Activated T-cell treated with anti-CD3 and anti-CD28 coated beads, Interleukin-2, amount 50 U/mL, for 24 hours (primary cell): Measurements from ENCODE around the gene DNAJC4.

Source experiments
- DNase-seq: peaks from one replicate; pipeline ENCODE4 v3.0.0-alpha.2; 2020
- H3K27ac Mint-ChIP-seq: 2 replicates; pipeline ENCODE4 v1.8.0; 2020; ENCODE audit warnings: mild to moderate bottlenecking, mixed read lengths
- H3K27me3 Mint-ChIP-seq: 2 replicates; pipeline ENCODE4 v1.8.0; 2020; ENCODE audit warnings: mixed read lengths
- H3K36me3 Mint-ChIP-seq: 2 replicates; pipeline ENCODE4 v1.8.0; 2020; ENCODE audit warnings: low read depth, mixed read lengths
- H3K4me1 Mint-ChIP-seq: 2 replicates; pipeline ENCODE4 v1.8.0; 2020; ENCODE audit warnings: low read depth, mixed read lengths
- H3K4me3 Mint-ChIP-seq: 2 replicates; pipeline ENCODE4 v1.8.0; 2020; ENCODE audit warnings: mild to moderate bottlenecking, moderate library complexity, mixed read lengths
- H3K9me3 Mint-ChIP-seq: 2 replicates; pipeline ENCODE4 v1.8.0; 2020; ENCODE audit warnings: mixed read lengths

Gene DNAJC4, protein sequence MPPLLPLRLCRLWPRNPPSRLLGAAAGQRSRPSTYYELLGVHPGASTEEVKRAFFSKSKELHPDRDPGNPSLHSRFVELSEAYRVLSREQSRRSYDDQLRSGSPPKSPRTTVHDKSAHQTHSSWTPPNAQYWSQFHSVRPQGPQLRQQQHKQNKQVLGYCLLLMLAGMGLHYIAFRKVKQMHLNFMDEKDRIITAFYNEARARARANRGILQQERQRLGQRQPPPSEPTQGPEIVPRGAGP

DNA sequence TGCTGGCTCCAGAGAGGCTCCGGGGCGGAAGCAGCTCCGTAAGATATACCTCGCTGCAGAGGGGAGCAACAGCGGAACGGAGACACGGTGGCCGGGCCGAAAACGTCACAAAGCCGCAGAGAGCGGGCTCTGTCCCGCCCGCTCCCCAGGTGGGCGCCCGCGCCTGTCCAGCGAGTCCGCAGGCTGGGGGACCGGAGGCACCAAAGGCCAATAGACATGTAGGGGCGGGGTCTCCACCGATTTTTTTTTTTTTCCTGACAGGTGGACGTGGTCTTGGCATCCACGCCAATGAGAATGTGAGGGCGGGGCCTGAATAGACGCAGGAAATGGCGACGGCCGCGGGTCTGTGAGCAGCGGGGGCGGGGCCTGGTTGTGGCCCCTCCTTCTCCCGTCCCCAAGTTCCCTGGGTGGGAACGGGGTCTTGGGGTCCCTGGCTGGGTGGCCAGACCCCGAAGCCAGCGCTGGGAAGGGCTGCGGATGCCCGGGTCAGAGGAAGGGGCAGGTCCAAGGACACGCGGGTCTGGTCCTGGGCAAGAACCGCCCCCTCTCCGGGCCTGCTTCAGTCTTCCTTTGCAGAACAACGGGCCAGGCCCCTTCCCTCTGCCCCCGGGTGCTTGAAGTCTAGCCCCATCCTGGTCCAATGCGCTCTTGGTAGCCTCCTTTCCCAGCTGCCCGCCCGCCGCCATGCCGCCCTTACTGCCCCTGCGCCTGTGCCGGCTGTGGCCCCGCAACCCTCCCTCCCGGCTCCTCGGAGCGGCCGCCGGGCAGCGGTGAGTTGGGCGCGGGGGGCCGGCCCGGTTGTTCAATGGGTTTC is at the start of gene DNAJC4:
Gene DNAJC4 (plus strand): TSS at position 378 of the 814 bp plus-strand sequence. CDS start 307 bp downstream, at position 685.
- peaks cover 52% of the 10 kb centered on the region for H3K4me1 Mint-ChIP-seq
- DNase-seq: peak; percentile 92
- H3K9me3 Mint-ChIP-seq: no peaks in the 10 kb centered on the region
- peaks cover 32% of the 10 kb centered on the region for H3K36me3 Mint-ChIP-seq
- H3K27ac Mint-ChIP-seq: peak within 1 kb of the TSS; percentile 89
- no peaks in the 10 kb centered on the region for H3K27me3 Mint-ChIP-seq
- peak within 1 kb of the TSS; percentile 80 for H3K4me3 Mint-ChIP-seq

DNA sequence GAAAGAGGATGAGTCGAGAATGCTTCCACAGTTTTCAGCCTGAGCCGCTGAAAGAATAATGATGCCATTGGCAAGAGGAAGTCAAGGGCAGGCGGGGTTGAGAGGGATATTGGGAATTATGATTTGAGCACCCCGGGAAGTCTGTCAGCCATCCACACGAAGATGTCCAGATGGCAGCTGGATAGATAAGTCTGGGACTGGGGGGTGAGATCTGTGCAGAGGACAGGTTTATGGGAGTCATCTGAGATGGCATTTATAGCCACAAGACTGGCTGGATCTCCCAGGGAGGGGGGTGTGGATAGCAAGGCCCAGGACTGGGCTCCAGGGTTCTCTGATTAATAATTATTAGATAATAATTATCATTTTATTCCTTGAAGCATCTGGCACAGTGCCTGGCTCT is 49.5 kb upstream of the DNAJC4 start:
- H3K27ac Mint-ChIP-seq: no peak overlapping the region
- H3K4me3 Mint-ChIP-seq: no peak overlapping the region
- no peak for DNase-seq
- no peaks in the 10 kb centered on the region for H3K27me3 Mint-ChIP-seq
- no peaks in the 10 kb centered on the region for H3K9me3 Mint-ChIP-seq
- peaks cover 34% of the 10 kb centered on the region for H3K36me3 Mint-ChIP-seq
- H3K4me1 Mint-ChIP-seq: peaks cover 56% of the 10 kb centered on the region

DNA sequence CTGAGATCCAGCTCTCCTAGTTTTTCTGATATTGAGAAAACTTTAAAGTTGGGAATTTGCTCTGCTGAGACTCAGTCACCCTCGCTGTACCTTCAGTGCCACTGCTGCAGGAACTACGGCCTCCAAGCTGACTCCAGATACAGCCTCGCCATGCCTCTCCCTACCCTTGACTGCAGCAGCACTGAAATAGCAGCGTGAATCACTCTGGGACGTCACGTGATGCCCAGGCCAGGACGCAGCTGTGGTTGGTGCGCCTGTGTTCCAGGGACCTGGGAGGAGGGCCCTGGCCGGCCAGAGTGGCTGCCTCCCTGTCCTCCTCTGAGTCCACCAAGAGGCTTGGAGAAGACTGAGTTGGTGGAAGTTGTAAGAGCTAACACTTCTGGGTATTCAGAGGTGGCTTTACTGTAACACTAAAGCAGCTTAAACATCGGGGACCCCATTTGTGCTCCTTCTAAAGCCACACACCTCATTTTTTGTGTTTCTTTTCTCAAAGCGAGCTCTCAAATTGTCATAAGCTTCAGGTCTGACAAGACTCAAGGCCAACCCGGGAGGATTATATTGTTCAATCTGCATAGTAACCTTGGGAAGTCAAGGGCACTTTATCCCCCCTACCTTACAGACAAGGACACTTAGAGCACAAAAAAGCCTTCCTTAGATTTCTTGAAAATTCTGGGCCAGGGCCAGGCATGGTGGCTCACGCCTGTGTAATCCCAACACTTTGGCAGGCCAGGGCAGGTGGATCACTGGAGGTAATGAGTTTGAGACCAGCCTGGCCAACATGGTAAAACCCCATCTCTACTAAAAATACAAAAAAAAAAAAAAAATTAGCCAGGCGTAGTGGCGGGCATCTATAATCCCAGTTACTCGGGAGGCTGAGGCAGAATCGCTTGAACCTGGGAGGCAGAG is 48.6 kb upstream of the DNAJC4 start:
- H3K4me3 Mint-ChIP-seq: peak overlapping the region; percentile 51
- H3K27ac Mint-ChIP-seq: peak overlapping the region; percentile 51

DNA sequence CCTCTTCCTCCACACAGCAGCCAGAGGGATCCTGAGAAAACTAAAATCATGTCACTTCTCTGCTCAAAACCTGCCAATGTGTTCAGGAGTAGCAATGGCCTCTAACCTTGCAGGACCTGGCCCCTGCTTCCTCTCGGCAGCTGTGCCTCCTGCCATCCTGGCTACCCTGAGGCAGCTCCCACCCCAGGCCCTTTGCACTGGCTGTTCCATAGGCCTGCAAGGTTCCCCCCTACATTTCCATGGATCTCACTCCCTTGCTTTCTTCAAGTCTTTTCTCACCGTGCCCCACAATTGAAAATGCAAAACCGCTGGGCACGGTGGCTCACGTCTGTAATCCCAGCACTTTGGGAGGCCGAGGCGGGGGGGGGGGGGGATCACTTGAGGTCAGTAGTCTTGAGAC is 46.5 kb upstream of the DNAJC4 start:
- Mint-ChIP-seq H3K9me3 (no peaks in the 10 kb centered on the region), H3K27me3 (no peaks in the 10 kb centered on the region), H3K36me3 (peaks cover 24% of the 10 kb centered on the region), H3K4me1 (peaks cover 44% of the 10 kb centered on the region), H3K4me3 (no peak overlapping the region), H3K27ac (peak overlapping the region; percentile 51)
- DNase-seq: no peak

More for the DNA sequence above, 48.6 kb upstream of the DNAJC4 start:
- H3K36me3 Mint-ChIP-seq: peaks cover 37% of the 10 kb centered on the region
- no peaks in the 10 kb centered on the region for H3K9me3 Mint-ChIP-seq
- H3K4me1 Mint-ChIP-seq: peaks cover 54% of the 10 kb centered on the region
- no peaks in the 10 kb centered on the region for H3K27me3 Mint-ChIP-seq
- DNase-seq: peak; percentile 61

DNA sequence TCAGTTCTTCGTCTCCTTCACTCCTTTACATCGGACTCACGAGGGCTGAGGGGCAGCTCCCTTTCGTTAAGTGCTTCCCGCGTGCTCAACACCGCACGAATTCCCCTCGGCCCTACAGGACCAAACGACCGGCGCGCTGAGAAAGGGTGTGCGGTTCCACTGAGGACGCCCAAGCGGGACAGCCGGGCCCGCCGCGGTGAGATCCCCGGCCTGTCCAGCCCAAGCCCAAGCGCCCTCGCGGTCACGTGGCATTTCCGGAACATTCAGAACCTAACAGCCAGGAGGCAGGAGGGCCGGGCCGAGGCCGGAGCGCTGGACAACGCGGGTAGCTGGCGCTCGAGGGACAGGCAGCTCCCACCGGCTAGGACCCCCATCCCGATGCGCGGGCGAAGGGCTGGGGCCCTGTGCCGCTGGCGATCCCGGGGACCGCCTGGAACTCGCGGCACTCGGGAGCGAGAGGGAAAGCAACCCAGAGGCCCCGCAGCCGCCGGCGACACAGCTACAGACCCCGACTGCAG is 45.1 kb upstream of the DNAJC4 start:
- Mint-ChIP-seq H3K27me3 (no peaks in the 10 kb centered on the region), H3K4me1 (peaks cover 50% of the 10 kb centered on the region), H3K36me3 (peaks cover 25% of the 10 kb centered on the region), H3K27ac (peak overlapping the region; percentile 99), H3K4me3 (no peak overlapping the region), H3K9me3 (no peaks in the 10 kb centered on the region)
- DNase-seq: no peak

DNA sequence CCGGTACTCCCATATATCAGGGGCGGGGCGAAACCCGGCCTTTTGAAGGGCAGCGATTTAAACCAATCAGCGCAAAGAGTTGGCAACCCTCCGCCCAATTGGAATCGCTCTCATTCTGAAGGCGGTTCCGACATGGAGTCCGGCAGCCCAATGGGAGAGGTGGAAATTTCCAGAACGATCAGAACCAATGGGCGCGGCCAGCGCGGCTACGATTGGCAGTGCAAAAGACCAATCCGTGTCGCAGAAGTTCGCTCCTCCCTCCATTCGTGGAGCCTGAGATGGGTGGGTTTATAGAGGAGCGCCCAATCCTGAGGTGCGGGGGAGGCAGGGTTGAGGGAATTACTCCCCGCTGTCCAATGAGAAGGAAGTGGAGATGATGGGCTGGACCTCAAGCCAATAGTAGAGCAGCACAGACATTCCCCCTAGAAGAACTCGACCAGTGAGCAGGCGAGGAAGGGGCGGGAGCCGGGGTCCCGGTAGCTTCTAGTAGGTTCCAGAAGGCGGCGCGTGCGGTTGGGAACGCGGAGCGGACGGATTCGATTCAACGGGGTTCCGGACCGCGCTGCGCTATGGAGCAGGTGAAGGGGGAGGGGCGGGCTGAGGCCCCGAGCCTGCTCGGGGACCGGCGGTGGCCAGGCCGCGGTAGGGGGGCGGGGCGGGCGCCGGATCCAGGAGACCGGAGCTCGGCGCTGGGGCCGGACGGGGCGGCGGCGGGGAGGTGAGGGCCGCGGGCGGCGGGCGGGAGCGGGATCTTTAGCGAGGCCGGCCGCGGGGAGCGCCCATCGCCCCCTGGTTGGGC is 44.5 kb upstream of the DNAJC4 start, which contains the start of gene STIP1:
Gene STIP1 (plus strand): TSS at position 479 of the 799 bp plus-strand sequence. CDS start 91 bp downstream, at position 570.
- peak; percentile 98 for DNase-seq
- H3K27ac Mint-ChIP-seq: peak within 1 kb of the TSS; percentile 99
- no peaks in the 10 kb centered on the region for H3K9me3 Mint-ChIP-seq
- H3K4me1 Mint-ChIP-seq: peaks cover 51% of the 10 kb centered on the region
- H3K36me3 Mint-ChIP-seq: peaks cover 31% of the 10 kb centered on the region
- H3K27me3 Mint-ChIP-seq: no peaks in the 10 kb centered on the region
- no peak within 1 kb of the TSS for H3K4me3 Mint-ChIP-seq

DNA sequence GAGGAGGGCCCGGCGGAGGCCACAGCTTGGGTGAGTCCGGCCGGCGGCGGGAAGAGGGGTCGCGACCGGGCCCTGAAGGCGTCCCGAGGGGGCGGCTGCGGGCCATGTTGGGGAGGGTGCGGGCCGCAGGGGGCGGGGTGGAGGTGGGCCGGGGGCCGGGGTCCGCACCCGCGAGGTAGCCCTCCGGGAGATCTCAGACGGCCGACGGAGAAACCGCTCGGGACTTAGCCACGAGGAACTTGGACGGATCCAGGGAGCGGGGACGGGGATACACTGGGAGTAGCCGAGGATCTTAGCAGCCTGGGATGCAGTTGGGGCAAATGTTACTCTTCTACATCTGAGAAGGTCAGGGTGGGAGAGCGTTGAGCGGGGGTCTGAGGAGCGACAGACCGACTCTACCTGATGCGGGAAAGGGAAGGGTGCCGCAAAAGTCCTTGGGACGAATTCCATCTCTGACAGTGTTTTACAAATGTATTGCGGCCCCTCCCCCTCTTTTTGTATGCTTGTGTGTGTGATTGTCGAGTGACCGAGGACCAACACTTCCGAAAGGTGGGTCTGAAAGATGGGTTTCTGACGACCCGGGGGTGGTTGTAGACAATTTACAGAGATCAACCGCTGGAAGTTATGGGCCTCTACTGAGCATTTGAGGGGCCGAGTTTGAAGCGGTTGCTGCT is 43.7 kb upstream of the DNAJC4 start:
- H3K27me3 Mint-ChIP-seq: no peaks in the 10 kb centered on the region
- DNase-seq: peak; percentile 68
- H3K4me3 Mint-ChIP-seq: no peak overlapping the region
- peaks cover 48% of the 10 kb centered on the region for H3K4me1 Mint-ChIP-seq
- peak overlapping the region; percentile 99 for H3K27ac Mint-ChIP-seq
- no peaks in the 10 kb centered on the region for H3K9me3 Mint-ChIP-seq
- H3K36me3 Mint-ChIP-seq: peaks cover 37% of the 10 kb centered on the region

DNA sequence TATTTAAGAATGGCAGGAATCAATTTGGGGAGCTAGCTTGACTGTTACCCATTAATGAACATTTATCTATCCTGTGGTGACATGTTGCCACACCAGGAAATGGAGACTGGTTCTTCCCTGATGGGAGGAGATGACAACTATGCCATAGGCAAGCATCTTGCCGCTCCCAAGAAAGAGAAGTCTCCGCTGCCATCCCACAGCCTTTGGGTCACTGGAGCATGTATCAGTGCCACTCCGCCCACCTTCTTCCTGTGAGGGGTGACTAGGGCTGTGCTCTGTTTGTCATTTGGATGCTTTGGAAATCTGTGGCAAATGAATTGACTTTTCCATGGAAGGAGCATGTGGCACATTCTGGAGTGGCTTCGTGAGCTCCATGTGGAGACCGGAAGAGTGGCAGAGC is 37.9 kb upstream of the DNAJC4 start:
- Mint-ChIP-seq H3K4me3 (no peak overlapping the region), H3K9me3 (no peaks in the 10 kb centered on the region), H3K4me1 (peaks cover 54% of the 10 kb centered on the region), H3K27me3 (no peaks in the 10 kb centered on the region), H3K27ac (peak overlapping the region; percentile 82), H3K36me3 (peaks cover 79% of the 10 kb centered on the region)
- no peak for DNase-seq

DNA sequence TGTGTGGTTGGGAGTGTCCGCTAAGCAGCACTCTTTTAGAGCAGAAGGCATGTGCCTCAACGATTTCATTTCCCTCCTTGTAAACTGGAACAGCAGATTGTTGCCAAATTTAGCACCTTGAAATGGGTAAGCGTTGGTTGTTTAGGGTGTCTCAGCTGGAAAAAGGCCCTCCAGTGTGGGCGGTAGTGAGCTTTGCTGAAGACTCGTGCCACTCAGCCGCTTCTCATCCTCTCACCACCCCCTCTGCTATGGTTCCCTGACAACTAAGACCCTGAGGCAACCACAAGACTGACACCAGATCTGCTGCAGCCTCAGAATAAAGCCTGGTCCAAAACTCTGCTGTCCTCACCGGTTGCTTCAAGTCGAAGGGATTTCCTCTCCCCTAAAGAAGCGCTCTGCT is 33.7 kb upstream of the DNAJC4 start:
- DNase-seq: no peak
- peaks cover 99% of the 10 kb centered on the region for H3K36me3 Mint-ChIP-seq
- H3K4me3 Mint-ChIP-seq: no peak overlapping the region
- H3K27ac Mint-ChIP-seq: peak overlapping the region; percentile 70
- no peaks in the 10 kb centered on the region for H3K9me3 Mint-ChIP-seq
- no peaks in the 10 kb centered on the region for H3K27me3 Mint-ChIP-seq
- peaks cover 31% of the 10 kb centered on the region for H3K4me1 Mint-ChIP-seq

DNA sequence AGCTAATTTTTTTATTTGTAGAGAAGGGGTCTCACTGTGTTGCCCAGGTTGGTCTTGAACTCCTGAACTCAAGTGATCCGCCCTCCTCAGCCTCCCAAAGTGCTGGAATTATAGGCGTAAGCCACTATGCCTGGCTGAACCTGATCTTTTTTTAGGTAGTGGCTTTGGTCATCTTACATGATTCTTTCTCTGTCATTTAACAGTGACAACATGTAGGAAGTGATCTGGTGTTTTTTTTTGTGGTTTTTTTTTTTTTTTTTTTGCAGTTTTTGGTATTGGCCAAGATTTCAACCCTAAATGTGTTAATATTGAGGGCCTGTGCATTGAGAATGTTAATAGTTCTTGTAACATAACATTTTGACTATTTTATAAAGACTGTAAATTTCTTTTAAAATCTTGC is 31.8 kb upstream of the DNAJC4 start:
- Mint-ChIP-seq H3K4me1 (peaks cover 29% of the 10 kb centered on the region), H3K27me3 (no peaks in the 10 kb centered on the region), H3K36me3 (peaks cover 99% of the 10 kb centered on the region), H3K27ac (no peak overlapping the region), H3K4me3 (no peak overlapping the region), H3K9me3 (no peaks in the 10 kb centered on the region)
- no peak for DNase-seq

DNA sequence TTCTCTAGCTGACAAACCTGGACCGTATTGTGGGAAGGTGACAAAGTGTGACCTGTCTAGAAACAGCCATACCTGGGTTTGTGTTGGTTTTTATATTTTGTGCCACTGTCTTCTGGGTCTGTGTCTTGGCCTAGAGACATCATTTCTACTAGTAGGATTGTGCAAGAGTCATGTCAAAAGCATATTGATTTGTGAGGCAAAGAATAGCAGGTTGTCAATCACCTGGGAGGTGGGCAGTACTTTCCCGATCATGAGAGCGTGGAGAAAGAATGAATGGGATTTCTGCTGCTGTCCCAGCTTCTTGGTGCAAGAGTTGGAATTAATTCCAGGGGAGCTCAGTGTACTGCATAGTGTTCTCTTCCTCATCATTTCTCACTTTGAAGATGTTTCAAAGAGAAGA is 28.8 kb upstream of the DNAJC4 start:
- Mint-ChIP-seq H3K9me3 (no peaks in the 10 kb centered on the region), H3K36me3 (peaks cover 99% of the 10 kb centered on the region), H3K4me1 (peaks cover 36% of the 10 kb centered on the region), H3K27me3 (no peaks in the 10 kb centered on the region), H3K27ac (peak overlapping the region; percentile 80), H3K4me3 (no peak overlapping the region)
- no peak for DNase-seq

DNA sequence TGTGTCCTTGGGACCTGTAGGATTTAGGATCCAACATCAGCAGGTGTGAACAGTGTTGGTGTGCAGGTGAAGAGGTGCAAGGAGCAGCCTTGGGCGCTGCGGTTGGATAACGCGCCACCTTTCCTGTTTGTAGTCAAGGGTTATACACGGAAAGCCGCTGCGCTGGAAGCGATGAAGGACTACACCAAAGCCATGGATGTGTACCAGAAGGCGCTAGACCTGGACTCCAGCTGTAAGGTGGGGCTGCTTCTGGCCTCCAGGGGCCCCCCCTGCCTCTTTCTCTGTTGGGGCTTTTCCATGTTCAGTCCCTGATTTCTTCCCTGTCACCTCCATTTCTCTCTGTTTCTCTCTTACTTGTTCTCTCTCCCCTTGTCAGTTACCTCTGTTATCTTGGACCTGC is 27.4 kb upstream of the DNAJC4 start:
- Mint-ChIP-seq H3K4me3 (no peak overlapping the region), H3K4me1 (peaks cover 38% of the 10 kb centered on the region), H3K36me3 (peaks cover 99% of the 10 kb centered on the region), H3K27ac (peak overlapping the region; percentile 23), H3K9me3 (no peaks in the 10 kb centered on the region), H3K27me3 (no peaks in the 10 kb centered on the region)
- no peak for DNase-seq

DNA sequence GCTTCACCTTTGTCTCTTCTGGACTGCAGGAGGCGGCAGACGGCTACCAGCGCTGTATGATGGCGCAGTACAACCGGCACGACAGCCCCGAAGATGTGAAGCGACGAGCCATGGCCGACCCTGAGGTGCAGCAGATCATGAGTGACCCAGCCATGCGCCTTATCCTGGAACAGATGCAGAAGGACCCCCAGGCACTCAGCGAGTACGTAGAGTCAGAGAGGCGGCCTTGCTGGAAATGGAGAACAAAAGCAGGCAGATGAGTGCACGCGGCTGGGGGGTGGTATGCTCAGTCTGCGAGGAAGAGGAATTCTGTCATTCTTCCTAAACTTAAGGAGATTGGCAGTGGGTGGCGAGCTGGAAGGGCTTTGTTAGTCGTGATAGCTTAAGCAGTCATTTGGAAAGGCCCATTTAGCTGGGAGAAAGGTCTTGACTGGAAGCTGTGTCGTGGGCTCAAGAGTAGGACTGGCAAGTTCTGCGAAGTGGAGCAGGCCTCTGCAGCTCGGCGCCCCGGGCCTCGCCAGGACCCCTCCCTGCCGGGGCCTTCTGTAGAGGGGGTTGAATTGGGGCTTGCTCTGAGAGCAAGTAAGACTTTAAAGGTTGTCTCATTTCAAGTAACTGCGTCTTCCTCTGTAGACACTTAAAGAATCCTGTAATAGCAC is 26.8 kb upstream of the DNAJC4 start:
- H3K27me3 Mint-ChIP-seq: no peaks in the 10 kb centered on the region
- peaks cover 99% of the 10 kb centered on the region for H3K36me3 Mint-ChIP-seq
- H3K9me3 Mint-ChIP-seq: no peaks in the 10 kb centered on the region
- DNase-seq: no peak
- H3K27ac Mint-ChIP-seq: peak overlapping the region; percentile 23
- peaks cover 40% of the 10 kb centered on the region for H3K4me1 Mint-ChIP-seq
- no peak overlapping the region for H3K4me3 Mint-ChIP-seq
